A673 (cell line): ENCODE results near the gene IL20RA.

Source experiments
- CTCF ChIP-seq: fragments of 300-800, 200-600 bp; sonication (generic); conservative IDR thresholded peaks from 2 replicates; pipeline ENCODE4 v1.5.1; 2017; ENCODE audit warnings: low read depth, mild to moderate bottlenecking, antibody characterized with exemption, low read length, moderate library complexity, mixed read lengths
- EZH2 ChIP-seq: fragments of 200-600 bp; sonication (generic); IDR thresholded peaks from 2 replicates; pipeline ENCODE4 v1.6.1; 2017; ENCODE audit warnings: borderline replicate concordance, low read depth, mild to moderate bottlenecking, mixed read lengths, antibody characterized with exemption, low read length; ENCODE audit not compliant: poor library complexity, severe bottlenecking

GRCh38 chr6:137076277-137077068 is 31.7 kb upstream of the IL20RA start:
- TF ChIP-seq EZH2 (no peak), CTCF (peak; percentile 87)
